Measurements from ENCODE around the gene STX1A. TPM values are rescaled to one million over a fixed set of nuclear protein-coding genes. Genes with fewer than 3 reads are reported as not detected.
"Not testable (repeated sequence)": the region's sequence is repeated elsewhere in the genome, so short reads cannot be mapped to it uniquely, and the experiment has no call there.

The STX1A gene
- total RNA-seq, 3 donors from 2014 or later = 5.9 to 9.5 (median 8.5) TPM

DNA sequence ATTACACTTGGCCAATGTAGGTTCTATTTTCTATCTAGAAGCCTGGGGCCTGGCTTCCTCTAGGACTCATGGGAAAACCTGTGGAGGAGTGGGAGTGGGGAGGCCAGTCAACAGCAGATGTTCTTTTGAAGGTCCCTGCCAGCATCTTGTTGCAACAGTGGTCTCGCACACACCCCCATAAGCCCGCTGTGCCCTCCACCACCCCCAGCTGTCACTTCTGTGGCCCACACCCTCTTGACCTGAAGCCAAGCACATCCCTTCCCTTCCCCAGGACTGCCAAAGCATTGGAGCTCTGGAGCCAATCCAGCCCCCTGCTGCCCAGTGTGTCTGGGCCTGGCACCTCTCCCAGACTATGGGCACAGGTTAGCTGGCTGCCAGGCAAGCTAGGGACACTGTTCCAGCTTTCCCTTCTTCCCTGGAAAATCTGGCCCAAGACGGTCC is 1.9 kb upstream of the STX1A start:
- H3K9me3 ChIP-seq = no peaks in the 10 kb centered on the region
- intact Hi-C loops (cut with DNase I; ENCODE audit: low total_unique reads) = loop anchor here (10.0 kb wide), 1 partner anchor 117 kb away; no protein-coding TSS in a partner anchor
- H3K27me3 ChIP-seq = no peaks in the 10 kb centered on the region
- TF ChIP-seq CTCF (IDR thresholded peaks at IDR 0.05) (no peak), POLR2AphosphoS5 (IDR thresholded peaks at IDR 0.05) (peak in 1 of 3 donors; percentile 22)
- peak overlapping the region; percentile 10 to 61 for H3K27ac ChIP-seq
- peaks cover 4 to 7% of the 10 kb centered on the region in 2 donors for H3K4me1 ChIP-seq
- no peaks in the 10 kb centered on the region for H3K36me3 ChIP-seq
- DNase-seq (ENCODE audit: low spot score in 2 of 2) = peak; percentile 84 to 85
- no peak overlapping the region for H3K4me3 ChIP-seq

GRCh38 chr7:73720443-73720842 is 974 bp upstream of the STX1A start:
- DNase-seq (ENCODE audit: low spot score in 2 of 2); H3K4me3 ChIP-seq; H3K27ac ChIP-seq; H3K27me3 ChIP-seq; H3K9me3 ChIP-seq; H3K36me3 ChIP-seq; H3K4me1 ChIP-seq: not testable (repeated sequence)
- intact Hi-C loops (cut with DNase I; ENCODE audit: low total_unique reads) = loop anchor here (10.0 kb wide), 1 partner anchor 116 kb away; no protein-coding TSS in a partner anchor

GRCh38 chr7:73719806-73720169 is 319 bp upstream of the STX1A start:
- no peak for TF ChIP-seq POLR2A (IDR thresholded peaks at IDR 0.05)
- TF ChIP-seq CTCF (IDR thresholded peaks at IDR 0.05) = no peak
- Histone ChIP-seq H3K27me3 (no peaks in the 10 kb centered on the region), H3K27ac (no peak overlapping the region), H3K4me3 (peak overlapping the region; percentile 66 to 91 (median 83)), H3K4me1 (peaks cover 4 to 7% of the 10 kb centered on the region in 2 donors), H3K9me3 (no peaks in the 10 kb centered on the region), H3K36me3 (no peaks in the 10 kb centered on the region)
- no peak for DNase-seq (ENCODE audit: low spot score in 2 of 2)
- intact Hi-C loops (cut with DNase I; ENCODE audit: low total_unique reads) = loop anchor here (10.0 kb wide), 1 partner anchor 115 kb away; no protein-coding TSS in a partner anchor

DNA sequence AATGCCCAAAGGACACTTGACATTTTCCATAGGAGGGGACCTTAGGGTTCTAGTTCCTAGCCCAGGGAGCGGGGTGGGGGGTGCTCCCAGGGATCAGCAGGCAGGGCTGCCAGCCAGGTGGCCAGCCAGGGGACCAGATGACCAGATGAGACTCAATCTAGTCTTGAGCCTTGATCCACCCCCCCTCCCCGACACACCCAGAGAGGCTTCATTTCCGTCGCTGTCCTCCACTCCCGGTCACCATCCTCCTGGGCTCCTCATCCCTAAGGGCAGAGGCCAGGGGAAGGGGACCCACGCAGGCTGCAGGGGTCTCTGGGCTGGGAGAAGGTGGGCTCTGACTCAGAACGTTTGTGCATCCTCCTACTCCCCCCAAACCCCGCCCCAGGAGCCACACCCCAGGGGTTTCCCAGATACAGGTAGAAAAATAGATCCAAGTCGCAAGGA is 1.0 kb downstream of the STX1A start:
- Histone ChIP-seq H3K9me3 (no peaks in the 10 kb centered on the region), H3K4me3 (peak overlapping the region; percentile 66 to 91 (median 83)), H3K36me3 (no peaks in the 10 kb centered on the region), H3K27me3 (no peaks in the 10 kb centered on the region), H3K4me1 (peaks cover 4 to 7% of the 10 kb centered on the region in 2 donors), H3K27ac (no peak overlapping the region)
- TF ChIP-seq POLR2AphosphoS5 (IDR thresholded peaks at IDR 0.05) (no peak), POLR2A (IDR thresholded peaks at IDR 0.05) (no peak), CTCF (IDR thresholded peaks at IDR 0.05) (no peak)
- intact Hi-C loops (cut with DNase I; ENCODE audit: low total_unique reads) = no loop called here
- DNase-seq (ENCODE audit: low spot score in 2 of 2) = no peak

DNA sequence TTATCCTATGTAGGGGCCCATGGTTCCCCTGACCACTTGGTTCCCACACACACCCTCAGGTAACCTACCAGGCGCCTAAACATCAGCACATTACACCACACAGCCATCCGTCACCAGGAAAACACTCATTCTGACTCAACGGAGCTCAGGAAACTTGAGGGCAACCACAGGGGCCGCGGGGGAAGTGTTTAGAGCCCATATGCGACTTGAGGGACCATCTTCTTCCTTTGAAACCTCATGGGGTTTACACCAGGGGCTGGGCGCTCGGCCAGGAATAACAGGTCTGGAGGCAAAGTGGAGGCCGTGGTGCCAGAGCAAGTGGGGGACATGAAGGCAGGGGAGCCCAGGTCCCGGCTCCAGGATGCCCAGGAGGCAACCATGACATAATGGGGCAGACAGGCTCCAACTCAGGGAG is 1.5 kb downstream of the STX1A start:
- no peak for DNase-seq (ENCODE audit: low spot score in 2 of 2)
- Histone ChIP-seq H3K4me1 (peaks cover 4 to 7% of the 10 kb centered on the region in 2 donors), H3K9me3 (no peaks in the 10 kb centered on the region), H3K27me3 (no peaks in the 10 kb centered on the region), H3K27ac (no peak overlapping the region), H3K36me3 (no peaks in the 10 kb centered on the region), H3K4me3 (peak overlapping the region in 1 of 3 donors; percentile 91)
- intact Hi-C loops (cut with DNase I; ENCODE audit: low total_unique reads) = no loop called here
- TF ChIP-seq POLR2AphosphoS5 (IDR thresholded peaks at IDR 0.05) (no peak), POLR2A (IDR thresholded peaks at IDR 0.05) (no peak), CTCF (IDR thresholded peaks at IDR 0.05) (no peak)
